ENCODE results near the gene SAP130.
A peak's percentile ranks its signal among the peaks of the same experiment; 100 is the strongest.

Gene SAP130

DNA sequence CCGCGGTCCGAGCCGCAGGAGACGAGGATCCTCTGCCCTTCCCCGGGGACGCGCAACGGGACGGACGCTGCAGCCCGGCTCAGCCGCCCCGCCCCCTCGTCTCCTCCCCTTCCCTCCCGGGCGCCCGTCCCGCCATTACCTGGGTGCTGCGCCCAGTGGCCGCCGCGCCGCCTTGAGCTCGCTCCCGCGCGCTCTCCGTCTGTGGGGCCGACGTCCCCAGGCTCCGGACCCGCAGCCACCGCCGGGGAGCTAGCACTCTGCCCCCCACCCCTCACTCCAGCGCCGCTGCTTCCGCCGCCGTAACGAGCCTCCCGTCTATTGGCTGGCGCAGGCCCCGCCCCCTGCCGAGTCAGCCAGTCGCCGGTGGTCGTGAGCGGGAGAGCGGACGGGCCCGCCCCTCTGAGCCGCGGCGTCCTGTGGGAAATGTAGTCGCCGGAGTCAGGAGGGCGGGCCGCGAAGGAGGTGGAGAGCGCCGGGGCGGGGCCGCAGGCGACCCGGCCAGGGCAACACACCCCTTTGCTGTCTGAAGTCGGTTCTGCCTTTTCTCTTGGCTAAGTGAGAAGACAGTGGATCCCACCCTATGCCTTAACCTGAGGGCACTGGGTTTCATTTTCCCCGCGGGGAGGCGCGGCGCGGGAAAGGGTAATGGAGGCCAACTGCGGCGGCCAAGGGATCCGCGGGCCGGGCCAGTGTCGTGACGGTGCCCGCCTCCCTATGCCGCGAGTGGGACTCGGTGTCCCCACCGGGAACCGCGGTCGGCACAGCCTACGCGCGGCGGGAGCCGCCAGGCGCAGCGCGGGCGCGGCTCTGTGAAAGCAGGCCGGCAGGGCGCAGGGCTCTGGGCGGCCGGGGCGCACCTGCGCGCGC, at the start of gene SAP130:
TSS of gene SAP130 (minus strand) at position 259 of the 867 bp plus-strand sequence. CDS start 1,767 bp downstream, outside the sequence.
- peak; percentile 98 for DNase-seq

DNA sequence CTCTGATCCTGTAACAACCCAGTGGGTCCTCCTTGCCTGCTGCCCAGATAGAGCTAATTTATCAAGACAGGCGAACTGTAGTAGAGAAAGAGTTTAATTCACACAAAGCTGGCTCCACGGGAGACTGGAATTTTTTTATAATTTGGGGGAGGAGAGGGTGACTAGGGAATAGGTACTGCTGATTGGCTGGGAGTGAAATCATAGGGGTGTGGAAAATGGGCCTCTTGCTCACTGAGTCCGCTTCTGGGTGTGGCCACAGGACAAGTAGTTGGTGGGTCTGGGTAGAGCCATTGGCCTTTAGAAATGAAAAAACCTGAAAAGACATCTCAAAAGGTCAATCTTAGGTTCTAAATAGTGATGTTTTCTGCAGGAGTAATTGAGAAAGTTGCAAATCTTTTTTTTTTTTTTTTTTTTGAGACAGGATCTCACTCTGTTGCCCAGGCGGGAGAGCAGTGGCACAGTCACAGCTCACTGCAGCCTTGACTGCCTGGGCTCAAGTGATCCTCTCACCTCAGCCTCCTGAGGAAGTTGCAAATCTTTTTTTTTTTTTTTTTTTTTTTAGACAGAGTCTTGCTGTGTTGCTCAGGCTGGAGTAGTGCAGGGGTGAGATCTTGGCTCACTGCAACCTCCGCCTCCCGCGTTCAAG, 48.7 kb upstream of the SAP130 start:
- no peak for DNase-seq

DNA sequence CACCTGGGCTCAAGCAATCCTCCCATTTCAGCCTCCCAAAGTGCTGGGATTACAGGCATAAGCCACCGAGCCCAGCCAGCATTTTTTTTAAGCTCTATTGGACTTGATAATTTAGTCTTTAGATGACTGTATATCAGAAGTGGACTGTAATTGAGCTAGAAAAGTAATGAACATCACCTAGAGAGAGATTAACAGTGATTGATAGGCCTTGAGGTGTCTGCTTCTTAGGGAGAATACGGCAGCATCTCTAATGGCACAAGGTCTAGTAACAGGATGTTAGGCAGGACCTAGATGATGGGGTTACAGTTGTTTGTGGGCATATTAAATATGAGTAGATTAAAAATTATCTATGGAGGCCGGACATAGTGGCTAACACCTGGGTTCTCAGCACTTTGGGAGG, 45.4 kb upstream of the SAP130 start:
- DNase-seq, result no peak

DNA sequence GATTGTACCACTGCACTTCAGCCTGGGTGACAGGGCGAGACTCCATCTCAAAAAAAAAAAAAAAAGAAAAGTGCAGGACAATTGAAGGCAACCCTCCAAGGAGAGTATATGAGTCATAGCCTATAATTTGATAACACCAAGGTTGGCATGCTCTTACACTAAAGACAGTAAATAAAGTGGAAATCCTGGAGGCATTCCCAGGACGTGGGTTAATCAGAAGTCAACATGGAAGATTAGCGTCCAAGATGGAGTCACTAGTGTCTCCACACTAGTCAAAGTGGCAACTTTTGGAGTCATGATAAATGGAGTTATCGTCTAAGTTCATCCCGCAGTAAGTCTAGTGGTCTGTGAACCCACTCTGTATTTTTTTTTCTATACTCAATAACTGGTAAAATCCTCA, 41.9 kb upstream of the SAP130 start:
- no peak for DNase-seq

DNA sequence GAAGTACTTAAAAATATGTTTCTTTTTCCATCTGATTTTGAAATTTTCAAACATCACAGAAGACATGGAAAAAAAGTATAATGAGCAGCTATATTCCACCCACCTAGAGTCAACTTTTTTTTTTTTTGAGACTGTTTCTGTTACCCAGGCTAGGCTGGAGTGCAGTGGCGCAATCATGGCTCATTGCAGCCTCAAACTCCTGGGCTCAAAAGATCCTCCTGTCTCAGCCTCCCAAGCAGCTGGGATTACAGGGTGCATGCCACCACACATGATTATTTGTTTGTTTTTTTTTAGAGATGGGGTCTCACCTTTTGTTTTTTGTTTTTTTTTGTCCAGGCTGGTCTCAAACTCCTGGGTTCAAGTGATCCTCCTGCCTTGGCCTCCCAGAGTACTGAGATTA, 36.5 kb upstream of the SAP130 start:
- DNase-seq, result no peak

DNA sequence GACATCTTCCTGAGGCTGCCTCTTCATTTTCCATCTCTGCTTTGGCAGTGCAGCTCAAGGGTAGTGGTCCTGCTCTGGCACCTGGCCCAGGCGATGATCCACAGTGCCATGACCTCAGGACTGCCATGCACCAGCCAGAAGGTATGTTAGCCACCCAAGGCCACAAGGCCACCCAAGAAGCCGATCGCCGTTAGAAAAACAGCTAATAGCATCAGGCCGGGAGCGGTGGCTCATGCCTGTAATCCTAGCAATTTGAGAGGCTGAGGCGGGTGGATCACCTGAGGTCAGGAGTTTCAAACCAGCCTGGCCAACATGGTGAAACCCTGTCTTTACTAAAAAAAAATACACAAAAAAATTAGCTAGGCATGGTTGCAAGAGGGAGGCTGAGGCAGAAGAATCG, 34.7 kb upstream of the SAP130 start:
- no peak for DNase-seq

DNA sequence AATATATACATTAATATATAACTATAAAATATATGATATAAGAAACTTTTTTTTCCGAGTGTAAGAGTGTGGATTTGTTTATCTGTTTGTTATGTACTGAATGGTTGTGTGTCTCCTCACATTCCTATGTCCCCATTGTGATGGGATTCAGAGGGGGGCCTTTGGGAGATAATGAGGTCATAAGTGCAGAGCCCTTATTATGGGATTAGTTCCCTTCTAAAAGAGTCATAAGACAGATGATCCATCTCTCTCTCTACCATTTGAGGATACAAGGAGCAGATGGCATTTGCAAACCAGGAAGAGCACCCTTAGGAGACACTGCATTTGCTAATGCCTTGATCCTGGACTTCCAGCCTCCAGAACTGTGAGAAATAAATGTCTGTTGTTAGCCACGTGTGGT, 30.3 kb upstream of the SAP130 start:
- DNase-seq, result no peak

DNA sequence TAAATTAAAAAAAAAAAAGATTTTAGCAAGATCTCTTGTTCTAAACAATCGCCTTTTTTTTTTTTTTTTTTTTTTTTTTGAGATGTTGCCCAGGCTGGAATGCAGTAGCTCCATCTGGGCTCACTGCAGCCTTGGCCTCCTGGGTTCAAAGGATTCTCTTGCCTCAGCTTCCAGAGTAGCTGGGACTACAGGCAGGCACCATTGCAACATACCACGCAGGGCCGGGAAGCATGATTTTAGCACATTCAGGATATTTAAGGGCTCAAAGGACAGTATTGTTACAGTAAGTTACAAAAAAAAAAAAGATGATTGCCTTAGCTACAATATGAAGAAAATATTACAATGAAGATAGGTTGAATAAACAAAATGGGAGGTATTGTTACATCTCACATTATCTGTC, 29.5 kb upstream of the SAP130 start:
- DNase-seq, result no peak

DNA sequence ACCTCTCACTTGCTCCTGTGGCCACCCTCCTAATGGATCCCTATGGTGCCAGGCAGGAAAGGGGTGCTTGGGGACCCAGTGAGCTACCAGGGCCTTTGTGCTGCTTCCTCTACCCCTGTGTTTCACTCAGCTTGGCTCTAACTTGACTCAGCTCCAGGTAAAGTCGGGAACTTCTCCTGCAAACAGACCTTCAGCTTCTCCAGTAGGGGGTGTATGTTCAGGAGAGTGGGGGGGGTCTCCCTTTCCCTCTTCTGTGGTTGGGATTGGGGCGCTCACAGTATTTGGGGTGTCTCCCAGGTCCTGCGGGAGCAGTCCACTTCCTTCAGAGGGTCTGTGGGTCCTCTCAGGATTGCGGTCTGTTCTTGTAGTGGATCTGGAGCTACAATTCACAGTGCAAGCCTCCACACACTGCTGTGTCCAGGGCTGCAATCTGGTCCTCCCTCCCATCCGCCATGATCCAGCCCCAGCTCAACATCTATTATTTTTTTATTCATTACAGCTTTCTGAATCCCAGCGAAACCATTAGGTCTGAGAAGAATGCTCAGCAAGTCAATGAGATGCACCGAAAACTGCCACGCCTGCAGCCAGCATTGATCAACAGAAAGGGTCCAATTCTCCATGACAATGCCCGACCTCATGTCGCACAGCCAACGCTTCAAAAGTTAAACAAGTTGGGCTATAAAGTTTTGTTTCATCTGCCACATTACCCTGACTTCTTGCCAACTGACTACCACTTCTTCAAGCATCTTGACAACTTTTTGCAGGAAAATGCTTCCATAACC, 26.4 kb upstream of the SAP130 start:
- no peak for DNase-seq

DNA sequence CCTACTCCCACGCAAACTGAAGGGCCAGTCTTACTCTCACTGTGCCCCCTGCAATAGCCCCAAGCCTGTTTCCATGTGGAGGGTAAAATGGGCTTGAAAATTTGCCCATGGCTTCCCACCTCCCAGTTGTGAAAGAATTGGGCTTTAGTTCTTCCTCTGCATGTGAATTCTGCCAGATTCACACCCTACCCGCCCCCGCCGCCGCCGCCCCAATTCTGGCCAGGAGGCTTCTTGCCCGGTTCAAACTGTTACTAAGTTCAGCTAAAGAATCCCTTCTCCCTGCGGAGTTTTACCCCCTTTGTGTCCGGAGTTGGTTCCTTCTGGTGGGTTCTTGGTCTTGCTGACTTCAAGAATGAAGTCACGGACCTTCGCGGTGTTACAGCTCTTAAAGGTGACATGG, 25.5 kb upstream of the SAP130 start:
- DNase-seq, result no peak

DNA sequence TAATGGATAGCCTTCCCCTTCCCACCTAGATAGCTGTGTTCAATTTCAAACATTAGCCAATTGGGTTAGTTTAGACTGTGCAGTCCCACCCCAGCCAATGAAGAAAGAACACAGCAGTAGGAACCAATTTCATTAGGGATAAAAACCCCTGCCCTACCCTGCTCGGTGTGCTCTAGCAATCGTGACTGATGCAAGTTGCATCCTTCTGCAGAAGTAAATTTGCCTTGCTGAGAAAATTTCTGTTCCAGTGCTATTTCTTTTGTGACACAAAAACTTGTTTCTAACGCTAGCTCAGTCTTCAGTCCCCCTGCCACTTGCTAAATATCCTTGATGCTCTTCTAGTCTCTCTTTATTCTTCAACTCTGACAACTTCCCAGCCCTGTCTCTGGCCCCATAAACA, 15.2 kb upstream of the SAP130 start:
- no peak for DNase-seq

DNA sequence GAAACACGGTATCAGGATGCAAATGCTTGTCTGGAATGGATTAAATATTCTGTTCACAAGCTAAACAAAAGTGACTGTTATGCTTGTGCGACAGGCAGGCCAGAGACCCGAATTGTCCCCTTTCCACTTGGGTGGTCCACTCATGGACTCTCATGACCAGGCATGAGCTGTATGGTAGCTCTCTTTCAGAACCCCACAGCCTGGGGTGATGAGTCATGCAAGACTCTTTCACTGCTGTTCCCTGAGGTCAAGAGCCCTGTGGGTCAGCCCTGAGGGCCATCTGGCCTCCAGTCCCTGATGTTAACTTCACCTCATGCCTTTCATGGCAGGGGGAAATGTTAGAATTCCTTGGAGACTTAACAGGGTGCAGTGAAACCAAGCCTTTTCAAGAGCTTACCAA, 13.7 kb upstream of the SAP130 start:
- no peak for DNase-seq

DNA sequence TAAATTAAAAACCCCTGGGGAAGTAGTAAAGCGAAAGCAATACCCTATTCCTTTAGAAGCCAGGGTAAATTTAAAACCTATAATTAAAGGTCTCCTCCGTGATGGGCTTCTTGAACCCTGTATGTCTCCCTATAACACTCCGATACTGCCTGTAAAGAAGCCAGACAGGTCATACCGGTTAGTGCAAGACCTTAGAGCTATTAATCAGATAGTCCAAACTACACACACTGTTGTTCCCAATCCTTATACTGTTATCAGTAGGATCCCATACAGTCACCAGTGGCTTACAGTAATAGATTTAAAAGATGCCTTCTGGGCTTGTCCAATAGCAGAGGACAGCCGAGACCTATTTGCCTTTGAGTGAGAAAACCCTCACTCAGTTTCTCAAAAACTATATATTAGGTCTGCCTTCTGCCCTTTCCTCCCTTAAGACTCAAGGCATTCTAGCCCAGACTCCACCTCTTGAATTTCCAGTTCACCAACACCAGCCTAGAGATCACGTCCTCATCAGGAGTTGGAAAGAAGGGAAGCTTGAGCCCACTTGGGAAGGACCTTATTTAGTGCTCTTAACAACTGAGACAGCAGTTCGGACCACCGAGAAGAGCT, 12.4 kb upstream of the SAP130 start:
- DNase-seq, result no peak

DNA sequence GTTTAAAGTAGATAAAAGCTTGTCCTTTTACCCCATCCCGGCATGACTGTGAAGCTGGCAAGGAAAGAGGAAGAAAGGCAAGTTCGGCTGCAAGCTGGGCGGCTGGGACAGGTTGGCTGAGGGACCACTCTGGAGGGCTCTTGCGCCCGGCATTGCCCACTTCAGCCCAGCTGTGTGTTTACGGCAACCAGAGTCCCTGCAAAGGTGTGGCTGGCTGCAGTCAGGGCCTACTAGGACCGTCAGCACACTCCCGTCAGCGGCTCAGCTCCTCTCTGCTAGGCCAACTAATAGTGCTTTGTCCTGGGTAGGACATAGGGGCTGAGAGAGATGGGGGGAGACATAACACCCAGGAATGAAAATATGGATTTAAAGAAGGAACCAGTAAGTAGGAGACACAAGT, 11.7 kb upstream of the SAP130 start:
- no peak for DNase-seq

DNA sequence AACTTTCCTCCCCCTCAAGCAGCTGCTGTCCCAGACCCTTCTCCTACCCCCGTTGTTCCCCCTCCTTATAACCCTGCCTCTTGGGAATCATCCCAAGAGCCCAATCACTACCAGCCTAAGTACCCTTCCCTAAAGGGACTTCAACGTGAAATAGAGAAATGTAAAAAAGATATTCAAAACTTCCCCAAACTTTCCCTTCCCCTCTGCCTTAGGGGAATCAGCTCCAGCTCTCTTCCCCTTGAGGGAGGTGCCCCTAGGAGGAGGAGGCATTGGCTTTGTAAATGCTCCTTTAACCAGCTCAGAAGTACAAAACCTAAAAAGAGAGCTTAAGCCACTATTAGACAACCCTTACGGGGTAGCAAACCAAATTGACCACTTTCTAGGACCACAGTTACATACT, 10.6 kb upstream of the SAP130 start:
- no peak for DNase-seq

DNA sequence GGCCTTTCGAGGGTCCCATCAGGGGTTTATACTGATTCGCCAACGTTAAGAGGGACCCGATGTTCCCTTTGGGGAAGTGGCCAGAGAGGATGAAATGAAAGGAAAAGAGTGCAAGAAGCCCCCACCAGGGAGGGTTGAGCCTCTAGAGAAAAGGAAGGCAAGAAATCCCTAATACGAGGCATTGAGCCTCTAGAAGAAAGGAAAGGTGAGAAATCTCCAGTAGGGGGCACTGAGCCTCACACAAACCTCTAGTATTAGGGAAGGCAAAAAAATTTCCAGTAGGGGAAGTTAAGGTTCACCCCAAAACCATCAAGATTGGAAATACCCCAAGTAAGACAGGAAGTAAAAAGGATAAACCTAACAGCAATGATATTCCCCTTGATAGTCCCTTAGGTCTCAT, 9.8 kb upstream of the SAP130 start:
- no peak for DNase-seq

DNA sequence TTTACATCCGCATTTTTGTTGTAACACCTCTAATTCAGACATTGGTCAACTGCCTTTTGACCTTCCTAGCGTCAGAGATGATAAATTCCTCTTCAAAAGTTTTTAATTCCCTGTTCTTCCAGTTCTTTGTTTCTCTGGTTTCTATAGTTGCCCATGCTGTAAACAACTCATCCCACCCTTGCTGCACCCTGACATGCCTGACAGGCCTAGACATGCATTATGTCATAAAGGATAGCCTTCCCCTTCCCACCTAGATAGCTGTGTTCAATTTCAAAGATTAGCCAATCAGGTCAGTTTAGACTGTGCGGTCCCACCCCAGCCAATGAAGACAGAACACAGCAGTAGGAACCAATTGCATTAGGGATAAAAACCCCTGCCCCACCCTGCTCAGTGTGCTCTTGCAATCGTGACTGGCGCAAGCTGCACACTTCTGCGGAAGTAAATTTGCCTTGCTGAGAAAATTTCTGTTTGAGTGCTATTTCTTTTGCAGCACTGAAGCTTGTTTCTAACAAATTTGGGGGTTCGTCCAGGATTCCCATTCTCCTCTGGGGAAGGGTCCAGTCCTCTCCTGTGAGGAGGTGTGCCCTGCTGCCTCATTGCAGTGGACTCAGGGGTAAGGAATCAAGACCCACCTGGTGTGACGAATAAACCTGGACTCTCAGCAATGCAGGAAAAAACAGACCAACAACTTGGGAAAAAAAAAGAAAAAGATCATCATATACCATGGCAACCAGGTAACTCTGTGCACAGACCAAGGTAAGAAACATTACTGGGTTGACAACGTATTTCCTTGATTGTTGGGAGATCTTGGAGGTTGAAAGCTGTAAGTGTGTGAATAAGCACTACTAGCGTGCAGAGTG, 9.1 kb upstream of the SAP130 start:
- DNase-seq, result no peak

DNA sequence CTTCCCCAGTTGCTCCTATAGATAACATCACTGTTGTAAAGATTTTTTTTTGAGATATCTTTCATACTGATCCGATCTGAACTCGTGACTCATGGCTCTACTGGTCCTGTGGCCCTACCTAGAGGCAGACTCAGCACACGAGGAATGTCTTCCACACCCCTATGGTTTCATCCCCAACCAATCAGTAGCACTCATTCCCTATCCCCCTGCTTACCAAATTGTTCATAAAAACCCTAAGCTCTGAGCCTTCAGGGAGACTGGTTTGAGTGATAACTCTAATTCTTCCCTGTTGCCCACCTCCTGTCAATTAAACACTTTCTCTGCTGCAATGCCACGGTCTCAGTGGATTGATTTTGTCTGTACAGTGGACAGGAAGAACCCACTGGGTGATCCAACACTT, 4.2 kb upstream of the SAP130 start:
- DNase-seq, result no peak

DNA sequence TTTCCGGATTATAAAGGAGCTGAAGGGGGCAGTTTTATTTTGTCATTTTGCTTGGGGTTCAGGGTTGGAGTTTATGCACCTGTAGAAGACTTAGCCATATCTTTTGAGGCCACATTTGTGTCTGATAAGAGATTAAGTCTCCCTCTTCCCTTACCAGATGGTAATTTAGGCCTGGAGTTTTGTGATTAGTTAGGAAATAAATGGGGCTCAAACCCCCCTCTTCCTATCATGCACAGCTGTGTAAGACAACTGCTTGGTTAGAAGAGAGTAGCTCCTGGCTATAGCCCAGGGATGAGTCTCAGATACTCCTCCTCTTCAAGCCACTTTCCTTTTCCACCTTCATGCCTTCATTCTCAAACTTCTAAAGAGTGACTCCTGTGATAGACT, 802 bp upstream of the SAP130 start:
- no peak for DNase-seq

DNA sequence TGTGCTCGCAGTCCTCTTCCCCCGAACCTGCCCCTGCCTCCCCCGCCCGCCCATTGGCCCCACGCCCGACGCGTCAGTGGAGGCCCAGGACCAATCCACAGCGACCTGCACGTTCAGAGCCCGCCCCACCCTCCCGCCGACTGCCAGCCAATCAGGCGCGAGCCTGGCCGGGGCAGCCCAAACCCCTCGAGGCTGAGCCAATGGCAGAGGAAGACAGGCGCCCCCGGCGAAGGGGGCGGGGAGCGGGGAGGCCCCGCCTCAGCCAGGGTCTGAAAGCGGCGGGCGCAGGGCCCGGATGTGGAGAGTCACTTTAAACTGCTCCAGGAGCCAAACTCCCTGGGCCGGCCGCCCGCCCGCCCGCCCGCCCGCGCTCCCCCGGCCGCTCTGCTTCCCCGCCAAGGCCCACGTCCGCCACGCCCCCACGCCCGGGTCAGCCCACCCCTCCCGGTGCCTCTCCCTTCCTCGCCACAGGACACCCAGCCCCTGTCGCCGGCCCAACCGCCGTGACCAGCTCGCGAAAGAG, 520 bp downstream of the SAP130 start:
- DNase-seq, result peak; percentile 100

DNA sequence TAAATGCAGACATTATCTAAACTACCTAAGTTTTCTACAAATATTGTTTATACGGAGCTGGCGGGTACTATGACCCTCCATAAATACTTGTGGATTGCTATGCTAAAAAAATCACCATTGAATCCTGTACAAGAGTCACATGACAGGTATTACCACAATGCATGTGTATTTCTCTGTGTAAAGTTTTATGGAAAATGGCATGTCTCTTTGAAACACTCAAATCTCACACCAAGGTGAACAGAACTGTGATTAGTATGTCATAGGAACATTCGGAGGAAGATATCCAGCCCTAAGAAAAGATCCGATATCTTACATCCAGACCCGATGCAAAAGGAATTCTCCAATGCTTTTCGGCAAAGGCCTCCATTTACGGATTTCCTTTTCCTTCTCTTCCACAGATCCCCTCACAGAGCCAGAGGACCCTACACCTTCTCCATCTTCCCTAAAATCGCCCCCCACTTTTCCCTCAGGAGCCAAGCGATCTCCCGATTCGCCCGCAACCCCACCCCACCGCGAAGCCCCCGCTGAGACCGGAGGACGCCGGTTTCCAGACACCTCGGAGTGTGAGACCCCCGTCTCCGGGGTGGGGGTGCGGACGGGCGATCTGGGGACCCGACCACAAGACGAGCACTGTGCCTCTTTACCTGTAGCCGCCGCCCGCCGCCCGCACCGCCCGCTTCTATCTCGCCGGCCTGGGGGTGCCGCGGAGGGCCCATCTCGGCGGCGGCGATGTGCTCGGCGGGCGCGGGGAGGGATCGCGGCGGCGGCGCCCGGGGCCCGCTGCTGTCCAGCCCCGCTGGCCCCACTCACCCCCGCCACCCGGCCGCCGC, 1.2 kb downstream of the SAP130 start:
- DNase-seq, result peak in 1 of 2 donors; percentile 2

Data from CD4-positive, alpha-beta T cell treated with Interleukin-1 beta for 1 hour (primary cell).